IMR-90 (cell line): ENCODE results near the gene CLEC16A. TPM values are rescaled to one million over a fixed set of nuclear protein-coding genes. Genes with fewer than 3 reads are reported as not detected.

Source experiments
- ATAC-seq: fragments of 200-7000 bp; cut with Tn5 transposase; 2 replicates; pipeline ENCODE4 v1.9.1; 2020; ENCODE audit warnings: low read depth, mild to moderate bottlenecking, moderate library complexity
- BruUV-seq: library from RNA; stranded (reverse); fragments of 400-500 nt; replicated peaks from 2 replicates; lab custom pipeline; 2021; lab: Mats Ljungman, UMichigan
- CTCF ChIA-PET: fragments of 300-600 bp; formaldehyde crosslinking; extraction: SDS; loops from one replicate; lab custom pipeline; 2021; ENCODE audit warnings: antibody characterized with exemption; lab: Yijun Ruan, JAX
- POLR2A ChIA-PET: fragments of 300-600 bp; sonication (Branson Sonifier 250); formaldehyde crosslinking; loops from one replicate; lab custom pipeline; 2022; ENCODE audit warnings: antibody characterized with exemption; ENCODE audit not compliant: unreplicated experiment; lab: Charles Lee
- DNase-seq: peaks from one replicate; pipeline ENCODE4 v3.0.0; 2013
- H2AFZ ChIP-seq: replicated peaks from 2 replicates; pipeline ENCODE3; 2013; ENCODE audit warnings: low read length, mild to moderate bottlenecking; ENCODE audit not compliant: poor library complexity
- H2AK5ac ChIP-seq: 2 replicates; pipeline ENCODE4 v1.6.1; 2013; ENCODE audit warnings: low read depth, low read length, inconsistent platforms
- H2AK9ac ChIP-seq: replicated peaks from 2 replicates; pipeline ENCODE3; 2013; ENCODE audit warnings: mild to moderate bottlenecking, low read depth, low read length, moderate library complexity; ENCODE audit not compliant: poor library complexity
- H2BK120ac ChIP-seq: 2 replicates; pipeline ENCODE4 v1.6.1; 2013; ENCODE audit warnings: low read depth, low read length, inconsistent platforms
- H2BK15ac ChIP-seq: 3 replicates; pipeline ENCODE4 v1.6.1; 2013; ENCODE audit warnings: low read depth, low read length, inconsistent platforms
- H2BK20ac ChIP-seq: 2 replicates; pipeline ENCODE4 v1.6.1; 2013; ENCODE audit warnings: low read depth, mild to moderate bottlenecking, inconsistent platforms, low read length, moderate library complexity
- H2BK5ac ChIP-seq: 2 replicates; pipeline ENCODE4 v1.6.1; 2013; ENCODE audit warnings: mild to moderate bottlenecking, low read depth, low read length, inconsistent platforms; ENCODE audit not compliant: poor library complexity, severe bottlenecking
- H3K14ac ChIP-seq: replicated peaks from 2 replicates; pipeline ENCODE4 v1.6.1; 2013; ENCODE audit warnings: low read depth, low read length, inconsistent platforms
- H3K18ac ChIP-seq: 2 replicates; pipeline ENCODE4 v1.6.1; 2013; ENCODE audit warnings: low read depth, low read length, control low read depth
- H3K23ac ChIP-seq: 2 replicates; pipeline ENCODE4 v1.6.1; 2013; ENCODE audit warnings: low read depth, low read length, inconsistent platforms
- H3K27ac ChIP-seq: 2 replicates; pipeline ENCODE4 v1.5.1; 2013; ENCODE audit warnings: mild to moderate bottlenecking, control low read depth, low read length; ENCODE audit not compliant: insufficient read depth
- H3K27me3 ChIP-seq: 2 replicates; pipeline ENCODE4 v1.6.1; 2013; ENCODE audit warnings: low read length; ENCODE audit not compliant: control insufficient read depth, insufficient read depth
- H3K36me3 ChIP-seq: 2 replicates; pipeline ENCODE4 v1.6.1; 2013; ENCODE audit warnings: low read length, mixed read lengths; ENCODE audit not compliant: control insufficient read depth, insufficient read depth
- H3K4ac ChIP-seq: 2 replicates; pipeline ENCODE4 v1.6.1; 2013; ENCODE audit warnings: low read depth, low read length, inconsistent platforms
- H3K4me1 ChIP-seq: 2 replicates; pipeline ENCODE4 v1.6.1; 2013; ENCODE audit warnings: low read length, mixed read lengths; ENCODE audit not compliant: control insufficient read depth, insufficient read depth
- H3K4me2 ChIP-seq: 2 replicates; pipeline ENCODE4 v1.6.1; 2013; ENCODE audit warnings: low read depth, mild to moderate bottlenecking, control low read depth, low read length, moderate library complexity
- H3K4me3 ChIP-seq: 2 replicates; pipeline ENCODE4 v1.5.1; 2013; ENCODE audit warnings: low read depth, mild to moderate bottlenecking, control low read depth, low read length, moderate library complexity; ENCODE audit not compliant: insufficient read depth
- H3K56ac ChIP-seq: 2 replicates; pipeline ENCODE4 v1.6.1; 2013; ENCODE audit warnings: low read length, inconsistent platforms; ENCODE audit not compliant: insufficient read depth; ENCODE audit errors: extremely low read depth
- H3K79me1 ChIP-seq, 2 experiments: 2 replicates each; pipeline ENCODE4 v1.6.1; 2013; ENCODE audit warnings: low read length in 2 of 2, inconsistent platforms in 1 of 2, low read depth in 1 of 2
- H3K9ac ChIP-seq: 2 replicates; pipeline ENCODE4 v1.6.1; 2013; ENCODE audit warnings: low read depth, low read length, control low read depth
- H3K9me1 ChIP-seq: 2 replicates; pipeline ENCODE4 v1.6.1; 2013; ENCODE audit warnings: low read length, inconsistent platforms; ENCODE audit not compliant: insufficient read depth
- H3K9me3 ChIP-seq: 2 replicates; pipeline ENCODE4 v1.6.1; 2013; ENCODE audit warnings: low read length; ENCODE audit not compliant: control insufficient read depth, insufficient read depth
- H4K20me1 ChIP-seq: 2 replicates; pipeline ENCODE4 v1.6.1; 2013; ENCODE audit warnings: low read length, inconsistent platforms; ENCODE audit not compliant: insufficient read depth
- H4K5ac ChIP-seq: 2 replicates; pipeline ENCODE4 v1.6.1; 2013; ENCODE audit warnings: mild to moderate bottlenecking, low read depth, low read length, control low read depth
- H4K8ac ChIP-seq, 2 experiments: 2 replicates each; pipeline ENCODE4 v1.6.1; 2013; ENCODE audit warnings: low read depth in 2 of 2, low read length in 2 of 2, control low read depth in 1 of 2, inconsistent platforms in 1 of 2
- H4K91ac ChIP-seq: 2 replicates; pipeline ENCODE4 v1.6.1; 2013; ENCODE audit warnings: low read depth, low read length, inconsistent platforms; ENCODE audit not compliant: insufficient read depth
- CEBPB ChIP-seq: IDR thresholded peaks from 2 replicates; pipeline ENCODE4 v1.6.1; 2012; ENCODE audit warnings: low read depth, low read length, improper control_type of control experiment
- CHD1 ChIP-seq: IDR thresholded peaks from 2 replicates; pipeline ENCODE4 v1.6.1; 2012; ENCODE audit warnings: low read depth, low read length, improper control_type of control experiment
- FOS ChIP-seq: fragments of 150-350 bp; IDR thresholded peaks from 2 replicates; pipeline ENCODE4 v1.6.1; 2016; ENCODE audit warnings: low read depth, low read length
- MAFK ChIP-seq: IDR thresholded peaks from 2 replicates; pipeline ENCODE4 v1.6.1; 2012; ENCODE audit warnings: low read depth, low read length, improper control_type of control experiment
- SMC3 ChIP-seq: fragments of 150-350 bp; IDR thresholded peaks from 2 replicates; pipeline ENCODE4 v1.6.1; 2016; ENCODE audit warnings: low read depth, mild to moderate bottlenecking, antibody characterized with exemption, low read length, moderate library complexity
- WGBS, 2 experiments: methylation state at CpG; one replicate each; pipeline versions ENCODE4 v1.1.5 to v1.1.7; 2013; ENCODE audit warnings: missing lambda C conversion rate in 2 of 2; ENCODE audit not compliant: insufficient read length in 1 of 2; ENCODE audit errors: extremely low coverage in 2 of 2; 5-methylcytosine and 5-hydroxymethylcytosine counted together
- dilution Hi-C: fragments of 300-500 bp; cut with HindIII; formaldehyde crosslinking; loops from one replicate; pipeline ENCODE4 v1.14.3; 2018; ENCODE audit warnings: low sequenced_read_pairs; ENCODE audit not compliant: unreplicated experiment
- in situ Hi-C: fragments of 300-500 bp; cut with MboI; formaldehyde crosslinking; loops from 3 replicates; pipeline ENCODE4 v1.14.3; 2019; ENCODE audit warnings: low sequenced_read_pairs, inconsistent platforms, mixed read lengths
- intact Hi-C: fragments of 100-400 bp; cut with micrococcal nuclease; formaldehyde crosslinking; loops from 2 replicates; pipeline ENCODE4 v1.10.0; 2022
- polyA plus RNA-seq, 3 experiments: library from polyadenylated mRNA; depleted of rRNA; stranded (reverse); fragments of >200 nt; gene quantifications; 2 replicates each; pipeline ENCODE4 v1.2.3, GENCODE V29; 2012; ENCODE audit warnings: low replicate concordance in 1 of 3
- total RNA-seq: library from RNA; depleted of rRNA; stranded (reverse); fragments of >200 nt; gene quantifications from 2 replicates; pipeline ENCODE4 v1.2.3, GENCODE V29; 2012

Gene CLEC16A
- total and polyA plus RNA-seq, 2 of the 4 experiments (the other 2 are of a cell fraction): 15.9 to 16.5 TPM

DNA sequence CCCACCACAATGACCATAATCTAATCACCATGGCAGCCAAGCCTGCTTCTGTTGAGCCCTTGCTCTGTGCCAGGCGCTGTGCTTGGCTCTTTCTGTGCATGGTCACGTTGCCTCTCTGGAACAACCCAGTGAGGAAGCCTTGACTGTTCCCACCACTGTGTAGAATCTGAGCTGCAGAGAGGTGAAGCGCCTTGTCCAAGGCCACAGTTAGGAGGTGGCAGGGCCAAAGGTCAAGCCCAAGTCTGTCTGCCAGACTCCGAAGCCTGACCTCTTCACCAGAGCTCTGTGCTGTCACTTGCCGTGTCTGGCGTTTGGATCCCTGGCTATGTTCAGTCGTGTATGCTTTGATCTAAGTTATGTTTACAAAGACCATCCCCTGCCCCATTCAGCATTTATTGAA, 10.5 kb downstream of the CLEC16A start:
- ChIA-PET POLR2A (no interaction called here), CTCF (interaction anchor here (0.6 kb wide), 1 partner anchor 771 kb away, joined by 4 read pairs; no protein-coding TSS in a partner anchor)
- H3K9me1 ChIP-seq: peaks cover 27% of the 10 kb centered on the region
- no peak overlapping the region for H3K9ac ChIP-seq
- TF ChIP-seq FOS (no peak), MAFK (no peak), SMC3 (no peak), CHD1 (no peak), CEBPB (no peak)
- H4K8ac ChIP-seq: no peak overlapping the region
- no peaks in the 10 kb centered on the region for H3K27me3 ChIP-seq
- DNase-seq (no peak), ATAC-seq (no peak)
- WGBS, 2 experiments: 93% methylated on average over 2 of the region's 7 CpGs; no CpG with 5 or more reads in 1 of the 2 experiments
- intact Hi-C loops (no loop called here), dilution Hi-C loops (no loop called here), in situ Hi-C loops (loop anchor here (25.0 kb wide), 2 partner anchors 582 to 857 kb away; a partner anchor contains a TSS)
- H3K14ac ChIP-seq: no peak overlapping the region
- peaks cover 33% of the 10 kb centered on the region for H3K4me1 ChIP-seq
- H3K79me1 ChIP-seq: peaks cover 30 to 81% of the 10 kb centered on the region in 2 experiments
- H3K4ac ChIP-seq: peak overlapping the region; percentile 15; the same call in 1 of the 2 replicates
- peaks cover 28% of the 10 kb centered on the region for H4K20me1 ChIP-seq
- no peak overlapping the region; the same call in 1 of the 2 replicates for H4K91ac ChIP-seq
- no peak overlapping the region for H2BK15ac ChIP-seq
- no peak overlapping the region for H3K56ac ChIP-seq
- H3K9me3 ChIP-seq: no peaks in the 10 kb centered on the region
- H2BK20ac ChIP-seq: peak overlapping the region; percentile 34; the same call in 1 of the 2 replicates
- no peak overlapping the region for H3K23ac ChIP-seq
- H2BK120ac ChIP-seq: no peak overlapping the region
- H4K5ac ChIP-seq: no peak overlapping the region
- no peak overlapping the region for H3K4me3 ChIP-seq
- H2AK9ac ChIP-seq: peak overlapping the region; percentile 33
- no peak overlapping the region for H2BK5ac ChIP-seq
- no peak overlapping the region for H2AFZ ChIP-seq
- no peaks in the 10 kb centered on the region; the same call in 1 of the 2 replicates for H3K36me3 ChIP-seq
- H3K4me2 ChIP-seq: no peak overlapping the region
- BruUV-seq: no TSS peak
- peak overlapping the region; percentile 27 for H2AK5ac ChIP-seq
- no peak overlapping the region for H3K18ac ChIP-seq
- H3K27ac ChIP-seq: no peak overlapping the region
